ENCODE results near the gene RPL18. TPM values are rescaled to one million over a fixed set of nuclear protein-coding genes. Genes with fewer than 3 reads are reported as not detected.

RPL18 gene
- total and polyA plus RNA-seq, 9 of the 15 experiments (the other 6 are each of a cell fraction or from before 2014, with no cell fraction given), result 312 to 2,635 (median 1,653) TPM

DNA sequence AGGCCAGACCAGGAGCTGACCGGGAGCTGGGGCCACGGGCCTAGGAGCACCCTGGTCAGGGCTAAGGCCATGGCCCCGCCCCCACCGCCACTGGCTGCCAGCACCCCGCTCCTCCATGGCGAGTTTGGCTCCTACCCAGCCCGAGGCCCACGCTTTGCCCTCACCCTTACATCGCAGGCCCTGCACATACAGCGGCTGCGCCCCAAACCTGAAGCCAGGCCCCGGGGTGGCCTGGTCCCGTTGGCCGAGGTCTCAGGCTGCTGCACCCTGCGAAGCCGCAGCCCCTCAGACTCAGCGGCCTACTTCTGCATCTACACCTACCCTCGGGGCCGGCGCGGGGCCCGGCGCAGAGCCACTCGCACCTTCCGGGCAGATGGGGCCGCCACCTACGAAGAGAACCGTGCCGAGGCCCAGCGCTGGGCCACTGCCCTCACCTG, 6.9 kb upstream of the RPL18 start:
- no peak overlapping the region for H3K4me3 ChIP-seq
- H3K4me1 ChIP-seq (replicated peaks in 1 of 2; ENCODE audit: control insufficient read depth in 2 of 2, insufficient read depth in 2 of 2, low read length in 2 of 2), result peaks cover 16 to 69% of the 10 kb centered on the region in 2 experiments
- intact Hi-C loops (cut with micrococcal nuclease), result no loop called here
- H3K9me1 ChIP-seq (ENCODE audit: control insufficient read depth, insufficient read depth, low read length), result no peaks in the 10 kb centered on the region
- ChIA-PET POLR2A (interaction anchor here (0.9 kb wide), 1 partner anchor 11 kb away, joined by 3 read pairs; the partner anchor contains the start of gene DBP), CTCF (ENCODE audit: low intra/inter-chr PET ratio) (no interaction called here)
- no peak overlapping the region for H3K27ac ChIP-seq (ENCODE audit: extremely low read depth, low read depth, low read length)
- peaks cover 5% of the 10 kb centered on the region; the same call in 1 of the 3 replicates for H3K36me3 ChIP-seq (ENCODE audit: control insufficient read depth, insufficient read depth, low read length)
- peak overlapping the region in 1 of 2 experiments; percentile 11; a peak in 2 of 4 replicates for H3K9ac ChIP-seq (ENCODE audit: insufficient read depth in 1 of 2, low read depth in 2 of 2, low read length in 2 of 2)
- BruUV-seq (replicated peaks), result no TSS peak
- no peaks in the 10 kb centered on the region for H3K79me2 ChIP-seq (ENCODE audit: control insufficient read depth, insufficient read depth, low read length)
- no peak overlapping the region for H3K4me2 ChIP-seq (ENCODE audit: insufficient read depth, low read length)
- no peak for TF ChIP-seq KLF16 (IDR thresholded peaks at IDR 0.05)
- peak; percentile 42; the same call in 1 of the 2 replicates for TF ChIP-seq POLR2G (IDR thresholded peaks at IDR 0.05; ENCODE audit: low read depth, low read length)
- 0 out of 2 replicates have a peak, but pooled peaks have one; percentile 17 for TF ChIP-seq RBFOX2 (IDR thresholded peaks at IDR 0.05; ENCODE audit: low read depth, low read length)
- TF ChIP-seq, protein P1, sequence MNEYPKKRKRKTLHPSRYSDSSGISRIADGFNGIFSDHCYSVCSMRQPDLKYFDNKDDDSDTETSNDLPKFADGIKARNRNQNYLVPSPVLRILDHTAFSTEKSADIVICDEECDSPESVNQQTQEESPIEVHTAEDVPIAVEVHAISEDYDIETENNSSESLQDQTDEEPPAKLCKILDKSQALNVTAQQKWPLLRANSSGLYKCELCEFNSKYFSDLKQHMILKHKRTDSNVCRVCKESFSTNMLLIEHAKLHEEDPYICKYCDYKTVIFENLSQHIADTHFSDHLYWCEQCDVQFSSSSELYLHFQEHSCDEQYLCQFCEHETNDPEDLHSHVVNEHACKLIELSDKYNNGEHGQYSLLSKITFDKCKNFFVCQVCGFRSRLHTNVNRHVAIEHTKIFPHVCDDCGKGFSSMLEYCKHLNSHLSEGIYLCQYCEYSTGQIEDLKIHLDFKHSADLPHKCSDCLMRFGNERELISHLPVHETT (CRISPR knock-in tag; conservative IDR thresholded peaks at IDR 0.05 in 1 of 2, IDR thresholded peaks at IDR 0.05 in 1 of 2), result no peak
- TF ChIP-seq EGR1 (conservative IDR thresholded peaks at IDR 0.05), result no peak
- TF ChIP-seq, protein P2, sequence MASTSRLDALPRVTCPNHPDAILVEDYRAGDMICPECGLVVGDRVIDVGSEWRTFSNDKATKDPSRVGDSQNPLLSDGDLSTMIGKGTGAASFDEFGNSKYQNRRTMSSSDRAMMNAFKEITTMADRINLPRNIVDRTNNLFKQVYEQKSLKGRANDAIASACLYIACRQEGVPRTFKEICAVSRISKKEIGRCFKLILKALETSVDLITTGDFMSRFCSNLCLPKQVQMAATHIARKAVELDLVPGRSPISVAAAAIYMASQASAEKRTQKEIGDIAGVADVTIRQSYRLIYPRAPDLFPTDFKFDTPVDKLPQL (IDR thresholded peaks at IDR 0.05; ENCODE audit: extremely low read depth, insufficient read length), result no peak
- no peak for TF ChIP-seq ZNF316 (IDR thresholded peaks at IDR 0.05)
- TF ChIP-seq, protein P3, sequence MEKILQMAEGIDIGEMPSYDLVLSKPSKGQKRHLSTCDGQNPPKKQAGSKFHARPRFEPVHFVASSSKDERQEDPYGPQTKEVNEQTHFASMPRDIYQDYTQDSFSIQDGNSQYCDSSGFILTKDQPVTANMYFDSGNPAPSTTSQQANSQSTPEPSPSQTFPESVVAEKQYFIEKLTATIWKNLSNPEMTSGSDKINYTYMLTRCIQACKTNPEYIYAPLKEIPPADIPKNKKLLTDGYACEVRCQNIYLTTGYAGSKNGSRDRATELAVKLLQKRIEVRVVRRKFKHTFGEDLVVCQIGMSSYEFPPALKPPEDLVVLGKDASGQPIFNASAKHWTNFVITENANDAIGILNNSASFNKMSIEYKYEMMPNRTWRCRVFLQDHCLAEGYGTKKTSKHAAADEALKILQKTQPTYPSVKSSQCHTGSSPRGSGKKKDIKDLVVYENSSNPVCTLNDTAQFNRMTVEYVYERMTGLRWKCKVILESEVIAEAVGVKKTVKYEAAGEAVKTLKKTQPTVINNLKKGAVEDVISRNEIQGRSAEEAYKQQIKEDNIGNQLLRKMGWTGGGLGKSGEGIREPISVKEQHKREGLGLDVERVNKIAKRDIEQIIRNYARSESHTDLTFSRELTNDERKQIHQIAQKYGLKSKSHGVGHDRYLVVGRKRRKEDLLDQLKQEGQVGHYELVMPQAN (IDR thresholded peaks at IDR 0.05; ENCODE audit: borderline replicate concordance), result no peak
- TF ChIP-seq RBM22 (IDR thresholded peaks at IDR 0.05; ENCODE audit: low read depth, low read length, poor library complexity, severe bottlenecking), result no peak
- no peak overlapping the region for H2AFZ ChIP-seq (ENCODE audit: low read depth, low read length)
- H4K20me1 ChIP-seq (replicated peaks; ENCODE audit: control insufficient read depth, insufficient read depth, low read length), result no peaks in the 10 kb centered on the region
- no peaks in the 10 kb centered on the region for H3K27me3 ChIP-seq (ENCODE audit: control insufficient read depth in 2 of 2, insufficient read depth in 2 of 2, low read length in 2 of 2)
- no peak for ATAC-seq
- FAIRE-seq, result no peak
- H3K9me3 ChIP-seq (replicated peaks; ENCODE audit: control insufficient read depth, insufficient read depth, low read depth, low read length), result no peaks in the 10 kb centered on the region
- DNase-seq (ENCODE audit: extremely low read depth in 1 of 4, low spot score in 3 of 4), result no peak
- in situ Hi-C loops (cut with MboI), result no loop called here
- 92% methylated on average over 20 of the region's 30 CpGs for WGBS (ENCODE audit: insufficient coverage, low coverage, missing lambda C conversion rate)

Data from K562 (cell line).